ENCODE data around the gene ADGRV1.

- no peak for TF ChIP-seq GATA2 (IDR thresholded peaks at IDR 0.05; ENCODE audit: low read depth, low read length)
- no peak for TF ChIP-seq GATA3 (IDR thresholded peaks at IDR 0.05; ENCODE audit: low read depth, low read length)
Observed at GRCh38 chr5:91038180-91038808, 479.7 kb downstream of the ADGRV1 start.
